ENCODE data around the gene PRDM16. TPM values are rescaled to one million over a fixed set of nuclear protein-coding genes. Genes with fewer than 3 reads are reported as not detected.
A peak's percentile ranks its signal among the peaks of the same experiment; 100 is the strongest.

The PRDM16 gene
- polyA plus RNA-seq, 1 of the 3 experiments (the other 2 are of a cell fraction) = not detected

DNA sequence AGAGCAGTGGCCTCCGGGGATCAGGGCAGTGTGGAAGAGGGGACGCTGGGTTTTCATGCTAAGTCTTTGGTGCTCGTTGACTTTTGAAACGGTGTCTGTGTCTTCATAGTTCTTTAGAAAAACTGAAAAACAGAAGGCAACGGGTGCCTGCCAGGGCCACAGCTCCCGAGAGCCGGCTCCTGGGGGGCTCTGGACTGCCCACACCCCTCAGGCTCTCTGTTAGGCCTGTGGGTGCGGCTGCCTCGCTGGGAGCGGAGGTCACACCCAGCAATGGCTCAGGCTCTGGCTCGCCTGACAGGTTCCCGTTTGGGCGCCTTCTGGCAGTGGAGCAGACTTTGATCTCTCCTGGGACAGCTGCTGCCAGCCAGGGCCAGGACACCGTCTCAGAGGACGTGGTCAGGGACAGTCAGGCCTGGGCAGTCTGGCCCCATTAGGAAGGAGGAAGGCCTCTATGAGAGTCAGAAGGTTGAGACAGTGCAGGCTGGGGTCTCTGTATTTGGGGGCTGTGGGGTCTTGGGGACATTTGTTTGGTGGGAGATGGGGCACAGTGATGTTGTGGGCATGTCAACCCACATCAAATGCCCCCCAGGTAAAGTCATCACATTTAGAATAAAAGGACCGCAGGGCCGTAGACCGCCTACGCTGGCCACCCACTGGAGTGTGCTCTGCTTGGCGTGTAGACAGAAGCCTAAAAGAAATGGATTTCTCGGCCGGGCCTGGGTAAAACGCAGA is 391.1 kb downstream of the PRDM16 start:
- Histone ChIP-seq H3K27ac (ENCODE audit: low read depth in 2 of 2, low read length in 1 of 2) (peak overlapping the region in 1 of 2 experiments; percentile 71; a peak in 2 of 4 replicates), H3K4me2 (no peak overlapping the region), H2AFZ (ENCODE audit: low read depth) (no peak overlapping the region), H3K79me2 (ENCODE audit: insufficient read depth) (no peaks in the 10 kb centered on the region), H3K27me3 (ENCODE audit: insufficient read depth) (no peaks in the 10 kb centered on the region), H3K9me3 (no peaks in the 10 kb centered on the region), H3K36me3 (replicated peaks in 1 of 2; ENCODE audit: control insufficient read depth in 1 of 2, insufficient read depth in 2 of 2, low read length in 1 of 2) (no peaks in the 10 kb centered on the region), H3K4me1 (ENCODE audit: control insufficient read depth in 1 of 2, insufficient read depth in 2 of 2, low read depth in 1 of 2, low read length in 1 of 2) (peaks cover 0 to 30% of the 10 kb centered on the region in 2 experiments; a peak in 1 of 4 replicates), H3K9me2 (no peaks in the 10 kb centered on the region), H3K4me3 (ENCODE audit: low read depth in 2 of 2, low read length in 1 of 2) (no peak overlapping the region), H3K9ac (no peak overlapping the region), H4K20me1 (ENCODE audit: insufficient read depth) (no peaks in the 10 kb centered on the region), H3F3A (replicated peaks; ENCODE audit: insufficient read depth) (no peaks in the 10 kb centered on the region)
- TF ChIP-seq CTCF (IDR thresholded peaks at IDR 0.05) = no peak
- TF ChIP-seq TEAD4 (IDR thresholded peaks at IDR 0.05; ENCODE audit: borderline replicate concordance, insufficient read depth) = no peak
- TF ChIP-seq TAF1 (IDR thresholded peaks at IDR 0.05; ENCODE audit: borderline replicate concordance, low read depth, low read length) = no peak
- TF ChIP-seq FOXM1 (IDR thresholded peaks at IDR 0.05; ENCODE audit: low read depth) = no peak
- no peak for TF ChIP-seq NFIC (IDR thresholded peaks at IDR 0.05; ENCODE audit: borderline replicate concordance)
- TF ChIP-seq RFX5 (IDR thresholded peaks at IDR 0.05; ENCODE audit: low read length) = no peak
- TF ChIP-seq MEF2A (IDR thresholded peaks at IDR 0.05; ENCODE audit: borderline replicate concordance, low read depth) = no peak
- TF ChIP-seq REST (IDR thresholded peaks at IDR 0.05; ENCODE audit: low read depth, low read length) = no peak
- TF ChIP-seq NRF1 (IDR thresholded peaks at IDR 0.05; ENCODE audit: low read depth, low read length) = no peak
- TF ChIP-seq JUND (IDR thresholded peaks at IDR 0.05) = no peak
- TF ChIP-seq EZH2phosphoT487 (IDR thresholded peaks at IDR 0.05; ENCODE audit: borderline replicate concordance, low read depth) = no peak
- no peak for TF ChIP-seq MXI1 (IDR thresholded peaks at IDR 0.05; ENCODE audit: low read depth, low read length)
- TF ChIP-seq, protein P1, sequence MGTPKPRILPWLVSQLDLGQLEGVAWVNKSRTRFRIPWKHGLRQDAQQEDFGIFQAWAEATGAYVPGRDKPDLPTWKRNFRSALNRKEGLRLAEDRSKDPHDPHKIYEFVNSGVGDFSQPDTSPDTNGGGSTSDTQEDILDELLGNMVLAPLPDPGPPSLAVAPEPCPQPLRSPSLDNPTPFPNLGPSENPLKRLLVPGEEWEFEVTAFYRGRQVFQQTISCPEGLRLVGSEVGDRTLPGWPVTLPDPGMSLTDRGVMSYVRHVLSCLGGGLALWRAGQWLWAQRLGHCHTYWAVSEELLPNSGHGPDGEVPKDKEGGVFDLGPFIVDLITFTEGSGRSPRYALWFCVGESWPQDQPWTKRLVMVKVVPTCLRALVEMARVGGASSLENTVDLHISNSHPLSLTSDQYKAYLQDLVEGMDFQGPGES (IDR thresholded peaks at IDR 0.05; ENCODE audit: low read depth, low read length) = no peak
- no peak for TF ChIP-seq MAX (IDR thresholded peaks at IDR 0.05; ENCODE audit: low read depth)
- TF ChIP-seq RCOR1 (IDR thresholded peaks at IDR 0.05; ENCODE audit: low read length) = no peak
- no peak for TF ChIP-seq POLR2AphosphoS5 (IDR thresholded peaks at IDR 0.05; ENCODE audit: low read depth, low read length)
- TF ChIP-seq SIN3A (IDR thresholded peaks at IDR 0.05; ENCODE audit: borderline replicate concordance, low read depth, low read length) = no peak
- no peak for TF ChIP-seq CHD2 (IDR thresholded peaks at IDR 0.05; ENCODE audit: low read length, partially characterized antibody)
- TF ChIP-seq, protein P2, sequence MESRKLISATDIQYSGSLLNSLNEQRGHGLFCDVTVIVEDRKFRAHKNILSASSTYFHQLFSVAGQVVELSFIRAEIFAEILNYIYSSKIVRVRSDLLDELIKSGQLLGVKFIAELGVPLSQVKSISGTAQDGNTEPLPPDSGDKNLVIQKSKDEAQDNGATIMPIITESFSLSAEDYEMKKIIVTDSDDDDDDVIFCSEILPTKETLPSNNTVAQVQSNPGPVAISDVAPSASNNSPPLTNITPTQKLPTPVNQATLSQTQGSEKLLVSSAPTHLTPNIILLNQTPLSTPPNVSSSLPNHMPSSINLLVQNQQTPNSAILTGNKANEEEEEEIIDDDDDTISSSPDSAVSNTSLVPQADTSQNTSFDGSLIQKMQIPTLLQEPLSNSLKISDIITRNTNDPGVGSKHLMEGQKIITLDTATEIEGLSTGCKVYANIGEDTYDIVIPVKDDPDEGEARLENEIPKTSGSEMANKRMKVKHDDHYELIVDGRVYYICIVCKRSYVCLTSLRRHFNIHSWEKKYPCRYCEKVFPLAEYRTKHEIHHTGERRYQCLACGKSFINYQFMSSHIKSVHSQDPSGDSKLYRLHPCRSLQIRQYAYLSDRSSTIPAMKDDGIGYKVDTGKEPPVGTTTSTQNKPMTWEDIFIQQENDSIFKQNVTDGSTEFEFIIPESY (IDR thresholded peaks at IDR 0.05; ENCODE audit: borderline replicate concordance, low read depth) = no peak
- TF ChIP-seq RAD21 (IDR thresholded peaks at IDR 0.05; ENCODE audit: low read length) = no peak
- 82% methylated on average over 17 of the region's 23 CpGs for WGBS (ENCODE audit: low lambda C conversion rate)
- CTCF ChIA-PET = interaction anchor here (1.0 to 3.7 kb wide), 4 partner anchors 23 to 160 kb away, joined by 3 to 26 read pairs (median 8); no protein-coding TSS in a partner anchor
- no peak for DNase-seq
- POLR2A ChIA-PET = no interaction called here

All from SK-N-SH (cell line).